Measurements from ENCODE around the gene EIPR1.

GRCh38 chr2:3177891-3178577 is 199.6 kb downstream of the EIPR1 start:
- no peak for TF ChIP-seq POLR2A (IDR thresholded peaks at IDR 0.05; ENCODE audit: low read depth, low read length)
- no peak for TF ChIP-seq POLR2AphosphoS5 (IDR thresholded peaks at IDR 0.05; ENCODE audit: low read depth, low read length)
